NCI-H2171 treated with DMSO at 0.1 percent for 48 hours (cell line): Measurements from ENCODE around the gene CIB4.

ENCODE experiments used
- DNase-seq: peaks from one replicate; lab custom pipeline; 2025; lab: John Stamatoyannopoulos, UW

CIB4 gene

GRCh38 chr2:26607698-26608097 is 33.5 kb downstream of the CIB4 start:
- DNase-seq = no peak

- peak; percentile 72 for DNase-seq
These were observed 34.3 kb downstream of the CIB4 start for GRCh38 chr2:26606847-26607190.

DNA sequence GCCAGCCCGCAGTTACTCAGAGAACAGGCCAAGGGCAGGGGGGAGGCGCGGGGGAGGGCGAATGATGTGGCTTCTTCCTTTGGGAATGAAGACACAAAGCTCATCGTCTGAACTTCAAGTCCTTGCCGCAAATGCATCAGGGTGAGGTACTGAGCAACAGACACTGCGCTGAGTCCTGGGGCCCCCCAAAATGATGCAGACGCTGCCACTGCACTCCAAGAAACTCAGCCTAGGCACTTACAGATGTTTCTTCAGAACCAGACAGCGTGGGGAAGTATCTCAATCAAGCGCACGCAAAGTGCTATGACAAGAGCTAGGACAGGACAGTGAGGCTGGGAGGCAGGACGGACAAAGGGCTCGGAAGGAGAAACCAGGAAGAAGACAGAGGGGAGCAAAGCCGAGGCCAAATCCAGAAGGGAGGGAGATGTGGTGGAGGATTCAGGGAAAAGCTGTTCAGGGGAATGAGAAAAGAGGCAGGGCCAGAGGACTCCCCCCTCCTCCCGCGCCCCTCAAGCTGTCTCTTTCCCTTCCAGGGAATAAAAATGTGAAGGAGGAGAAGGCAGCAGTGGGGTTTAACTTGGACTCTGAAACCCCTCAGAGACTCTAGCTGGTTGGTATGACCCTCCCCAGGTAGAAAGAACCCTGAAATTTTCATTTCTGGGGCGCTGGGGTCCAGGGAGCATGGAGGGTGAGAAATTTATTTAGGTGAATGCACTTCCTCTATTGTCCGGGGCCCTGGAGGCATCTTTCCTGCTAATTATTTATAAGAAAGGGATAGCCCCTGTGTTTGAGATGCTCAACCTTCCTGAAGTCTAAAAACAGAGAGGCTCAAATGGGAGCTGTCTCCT is 34.9 kb downstream of the CIB4 start:
- peak; percentile 42 for DNase-seq

DNA sequence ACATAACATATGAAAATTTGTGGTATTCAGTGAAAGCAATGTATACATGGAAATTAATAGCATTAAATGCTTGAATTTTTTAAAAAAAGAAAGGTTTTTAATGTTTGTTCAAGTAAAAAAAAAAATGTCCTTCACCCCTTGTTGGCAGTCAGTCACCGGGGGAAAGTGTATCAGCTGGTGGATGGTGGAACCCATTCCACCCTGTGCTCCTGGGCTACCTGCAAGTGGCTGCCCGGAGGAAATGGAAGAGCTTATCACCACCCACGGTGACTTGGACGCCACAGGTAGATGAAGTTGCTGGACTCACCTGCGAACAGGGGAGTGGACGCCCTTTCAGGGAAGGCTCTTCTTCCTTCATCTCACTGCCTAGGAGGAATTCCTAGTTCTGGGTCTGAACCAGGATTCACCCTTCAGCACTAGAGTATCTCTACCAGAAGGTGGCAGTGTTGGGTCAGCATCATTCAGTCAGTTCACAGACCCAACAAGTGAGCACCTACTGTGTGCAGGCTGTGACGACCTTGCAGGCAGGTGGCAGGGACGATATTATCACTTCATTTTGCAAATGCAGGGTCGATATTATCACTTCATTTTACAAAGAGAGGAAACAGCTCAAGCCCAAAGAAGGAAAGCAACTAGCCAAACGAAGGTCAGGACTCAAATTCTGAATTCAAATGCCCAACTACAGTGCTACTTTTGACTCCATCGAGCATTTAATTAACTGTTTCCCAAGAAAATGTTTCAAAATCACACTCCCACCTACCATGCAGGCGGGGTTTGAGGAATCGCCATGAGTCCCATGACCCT is 35.8 kb downstream of the CIB4 start:
- DNase-seq = peak; percentile 67

DNA sequence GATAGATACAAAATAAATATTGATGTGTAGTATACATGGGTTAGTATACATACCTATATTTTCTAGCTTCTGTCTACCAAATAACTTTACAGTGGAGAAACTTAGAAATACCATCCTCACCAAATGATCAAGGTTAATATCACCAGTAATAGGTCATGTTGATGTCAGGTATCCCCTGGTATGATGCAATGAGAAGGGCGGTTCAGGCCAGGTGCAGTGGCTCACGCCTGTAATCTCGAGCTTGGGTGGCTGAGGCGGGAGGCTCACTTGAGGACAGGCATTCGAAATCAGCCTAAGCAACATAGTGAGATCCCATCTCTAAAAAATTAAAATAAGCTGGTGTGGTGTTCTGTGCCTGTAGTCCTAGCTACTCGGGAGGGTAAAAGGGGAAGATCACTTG is 38.6 kb downstream of the CIB4 start:
- no peak for DNase-seq

GRCh38 chr2:26599387-26599786 is 41.8 kb downstream of the CIB4 start:
- DNase-seq = no peak

DNA sequence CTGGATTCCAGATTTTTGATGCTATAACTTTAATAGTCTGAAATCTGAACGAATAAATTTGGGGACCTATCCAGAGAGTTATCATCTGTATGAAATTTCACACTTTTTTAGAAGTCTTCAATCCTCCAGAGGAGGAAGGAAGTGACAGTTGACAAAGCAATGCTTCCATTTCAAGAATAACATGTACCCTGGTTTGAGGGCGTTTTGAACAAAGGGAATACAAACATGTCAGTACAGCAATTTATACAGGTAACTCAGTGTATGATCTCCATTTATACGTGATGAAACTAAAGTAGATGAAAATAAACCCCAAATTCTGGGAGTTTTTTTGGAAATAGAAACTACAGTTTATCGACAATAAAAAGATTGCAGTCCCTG is 42.2 kb downstream of the CIB4 start:
- no peak for DNase-seq

GRCh38 chr2:26598336-26598995 is 42.7 kb downstream of the CIB4 start:
- no peak for DNase-seq

DNA sequence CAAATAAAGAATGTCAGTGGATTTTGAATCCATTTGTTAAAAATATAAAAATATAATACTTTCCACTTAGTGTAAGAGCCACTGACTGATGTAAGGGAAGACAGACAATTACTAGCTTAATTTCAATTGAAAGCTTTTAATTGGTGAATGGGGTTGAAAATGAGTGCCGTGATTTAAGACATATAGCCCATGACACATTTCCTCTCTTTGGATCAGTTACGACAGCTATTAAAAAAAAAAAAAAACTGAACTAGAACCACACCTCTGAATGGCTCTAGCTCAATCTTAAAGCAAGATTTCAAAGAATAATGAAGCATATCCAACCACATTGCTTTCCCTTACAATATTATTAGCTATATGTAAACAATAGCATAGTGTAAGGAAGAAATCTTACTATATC is 44.0 kb downstream of the CIB4 start:
- DNase-seq = no peak

- DNase-seq = no peak
These were observed 46.0 kb downstream of the CIB4 start for GRCh38 chr2:26595146-26595545.

DNA sequence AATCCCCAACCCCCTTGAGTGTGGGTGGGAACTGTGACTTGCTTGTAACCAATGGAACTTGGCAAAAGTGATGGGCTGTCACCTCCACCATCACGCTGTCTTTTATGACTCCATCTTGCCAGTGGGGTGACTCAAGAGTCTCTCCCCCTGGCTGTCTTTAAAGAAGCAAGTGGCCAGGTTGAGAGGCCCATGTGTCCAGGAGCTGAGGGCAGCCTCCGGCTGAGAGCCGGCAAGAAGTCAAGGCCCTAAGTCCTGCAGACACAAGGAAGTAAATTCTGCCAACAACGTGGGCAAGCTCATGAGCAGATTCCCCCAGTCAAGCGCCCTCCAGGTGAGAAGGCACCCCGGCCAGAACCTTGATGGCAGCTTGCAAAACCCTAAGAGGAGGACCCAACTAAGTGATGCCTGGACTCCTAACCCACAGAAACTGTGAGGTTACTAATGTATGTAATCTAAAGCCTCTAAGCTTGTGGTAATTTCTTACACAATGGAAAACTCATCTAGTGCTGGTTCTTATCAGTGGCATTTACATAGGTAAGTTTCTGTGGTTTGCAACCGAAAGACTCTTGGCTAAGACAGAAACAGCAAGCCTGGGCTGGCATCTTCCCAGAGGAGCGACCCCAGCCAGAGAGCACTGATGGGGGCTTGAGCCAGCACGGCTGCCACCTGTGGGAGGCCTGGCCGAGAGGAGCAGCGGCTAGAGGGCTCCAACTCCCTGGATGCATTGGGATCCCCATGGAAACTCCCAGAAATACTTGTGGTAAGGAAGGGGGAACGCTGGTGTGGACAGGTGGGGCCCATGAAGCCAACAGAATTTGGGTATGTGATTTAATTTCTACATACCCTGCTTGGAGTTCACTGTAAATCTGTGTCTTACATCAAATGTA is 49.3 kb downstream of the CIB4 start:
- DNase-seq = no peak

DNA sequence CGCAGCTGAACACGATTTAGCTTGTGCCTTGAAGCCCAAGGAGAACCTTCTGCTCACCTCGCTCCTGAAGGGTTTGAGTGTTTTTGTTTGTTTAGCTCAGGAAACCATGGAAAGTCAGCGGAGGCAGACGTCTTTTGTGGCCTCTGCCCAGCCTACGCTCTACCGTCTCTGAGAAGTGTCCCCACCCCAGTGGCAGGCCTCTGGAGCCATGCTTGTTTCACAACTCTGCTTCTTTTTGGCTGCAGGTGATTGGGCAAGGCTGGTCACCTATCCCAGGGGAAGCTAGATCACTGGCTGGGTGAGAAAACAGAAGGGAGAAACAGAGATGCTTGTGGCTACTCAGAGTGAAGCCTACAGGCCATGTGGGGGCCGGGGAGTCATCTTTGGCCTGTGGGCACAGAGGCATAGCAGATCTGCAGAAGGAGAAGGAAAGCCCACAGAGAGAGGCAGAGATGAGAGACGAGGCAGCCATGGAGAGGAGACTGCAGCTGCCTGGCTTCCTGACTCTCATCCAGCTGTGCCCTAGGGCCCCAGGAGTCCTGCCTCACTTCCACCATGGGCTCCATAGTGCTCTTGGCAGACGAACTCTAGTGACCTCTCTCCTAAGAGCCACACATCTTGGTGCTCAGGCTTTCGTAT is 50.1 kb downstream of the CIB4 start:
- DNase-seq = no peak

DNA sequence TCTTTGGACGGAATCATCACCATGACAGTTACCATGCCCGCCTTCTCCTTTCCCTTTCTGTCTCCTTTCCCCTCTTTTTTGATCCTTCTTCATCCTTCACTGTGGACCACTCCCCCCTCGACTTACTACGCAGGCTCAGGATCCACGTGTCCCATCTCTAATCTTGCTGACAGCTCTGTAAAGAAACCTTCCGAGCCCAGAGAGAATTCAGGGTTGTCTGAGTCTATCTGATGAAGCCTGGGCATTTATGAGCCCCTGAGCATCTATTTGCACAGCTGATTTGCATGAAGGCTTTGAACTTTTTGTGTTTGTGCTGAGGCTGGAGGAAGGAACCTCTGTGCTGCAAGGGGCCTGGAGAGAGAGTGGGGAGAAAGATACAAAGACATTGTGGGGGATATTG is 50.7 kb downstream of the CIB4 start:
- no peak for DNase-seq

DNA sequence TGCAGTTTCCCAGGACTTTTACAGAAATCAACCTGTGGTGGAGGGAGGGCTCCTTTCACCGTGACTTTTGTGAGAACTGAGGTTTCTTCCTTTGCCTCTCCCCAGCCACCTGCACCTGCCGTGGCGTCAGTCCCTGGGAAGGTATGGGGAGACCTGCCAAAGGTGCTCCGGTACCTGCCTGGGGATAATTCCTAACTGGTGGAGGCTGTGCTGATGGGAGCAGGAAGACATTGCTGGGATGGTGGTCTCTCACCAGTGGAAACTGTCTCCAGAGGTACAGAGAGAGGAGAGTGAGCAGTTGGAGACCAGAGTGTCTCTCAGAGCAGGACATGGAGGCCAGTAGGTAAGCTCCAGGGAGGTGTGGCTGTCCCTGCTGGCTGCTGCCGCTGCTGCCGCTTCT is 52.6 kb downstream of the CIB4 start:
- no peak for DNase-seq

DNA sequence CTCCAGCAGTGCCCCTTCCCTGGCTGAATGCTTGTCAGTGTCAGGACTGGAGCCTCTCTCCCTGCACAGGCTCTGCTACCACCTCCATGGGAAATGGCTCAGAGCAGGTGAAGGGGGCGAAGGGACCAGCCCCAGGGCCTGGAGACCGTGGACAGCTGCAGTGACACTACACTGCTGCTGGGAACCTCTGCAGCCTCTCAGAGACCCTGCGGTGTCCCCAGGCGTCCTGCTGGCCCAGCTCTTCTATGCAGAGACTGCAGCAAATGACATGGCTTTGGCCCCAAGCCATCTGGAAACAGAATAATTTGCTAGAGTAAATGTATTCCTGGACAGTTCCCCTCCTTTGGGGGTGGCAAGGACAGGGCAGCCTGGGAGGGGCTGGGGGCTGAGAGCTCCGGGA is 53.2 kb downstream of the CIB4 start:
- DNase-seq = no peak

DNA sequence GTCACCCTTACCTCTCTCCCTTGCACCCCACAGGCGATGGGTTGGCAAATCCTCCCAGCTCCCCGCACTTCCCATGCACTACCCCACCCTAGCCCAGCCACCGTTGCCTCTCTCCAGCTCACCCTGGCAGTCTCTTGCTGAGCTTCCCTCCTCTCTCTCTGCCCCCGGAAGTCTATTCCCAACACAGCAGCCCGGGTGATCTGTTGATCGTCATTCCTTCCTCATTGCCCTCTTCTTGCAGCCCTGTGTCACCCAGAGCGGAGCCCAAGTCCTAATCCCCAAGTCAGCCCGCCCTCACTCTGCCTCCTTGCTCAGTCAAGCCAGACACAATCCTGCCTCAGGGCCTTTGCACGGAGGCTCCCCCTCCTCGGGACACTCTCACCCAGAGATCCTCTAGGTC is 55.2 kb downstream of the CIB4 start:
- no peak for DNase-seq

GRCh38 chr2:26585100-26585499 is 56.1 kb downstream of the CIB4 start:
- DNase-seq = no peak

- DNase-seq = no peak
These were observed 56.5 kb downstream of the CIB4 start for GRCh38 chr2:26584656-26585055.

- DNase-seq = no peak
These were observed 57.0 kb downstream of the CIB4 start for GRCh38 chr2:26584191-26584590.

DNA sequence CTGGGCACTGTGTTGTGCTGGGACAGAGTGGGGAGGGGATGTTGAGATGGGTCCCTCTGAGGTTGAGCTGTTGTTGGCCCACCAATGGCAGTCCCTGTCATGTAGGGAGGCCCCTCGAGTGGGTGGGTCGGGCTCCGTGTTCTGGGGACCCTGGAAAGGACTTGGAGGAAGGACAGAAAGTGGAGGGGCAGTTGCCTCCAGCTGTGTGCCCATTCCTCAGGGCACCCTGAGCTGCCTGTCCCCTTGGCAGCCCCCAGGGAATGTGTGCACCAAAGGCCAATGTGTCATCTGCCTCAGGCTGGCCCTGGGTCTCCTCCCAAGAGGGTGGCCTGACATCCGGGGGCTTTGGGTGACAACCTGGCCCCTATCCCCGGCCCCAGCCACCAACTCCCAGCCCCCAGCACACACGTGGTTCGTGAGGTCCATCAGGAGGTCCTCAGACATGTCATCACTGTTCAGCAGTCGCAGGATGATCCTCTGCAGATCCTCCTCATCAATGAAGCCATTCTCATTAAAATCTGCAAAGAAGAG is 57.7 kb downstream of the CIB4 start:
- DNase-seq = no peak

GRCh38 chr2:26582890-26583289 is 58.3 kb downstream of the CIB4 start:
- no peak for DNase-seq
